Mesenteric fat pad (tissue), 1 donor: Measurements from ENCODE around the gene OGA. TPM values are rescaled to one million over a fixed set of nuclear protein-coding genes. Genes with fewer than 3 reads are reported as not detected.

Experiments
- DNase-seq: peaks from one replicate; pipeline ENCODE4 v3.0.0-alpha.2; 2020; ENCODE audit warnings: low spot score
- total RNA-seq: library from RNA; stranded (reverse); fragmentation: NEBNext Ultra II Directional; extraction: Animal tissue kit (Norgen Biotek cat#: 25700); gene quantifications from one replicate; pipeline ENCODE4 v1.2.1, GENCODE V29; 2021
- donor health status: DM: yes; HTN: yes; CAD: no.

OGA gene
- total RNA-seq, 1 donor from 2014 or later = 92.7 TPM

GRCh38 chr10:101837748-101838147, 19.5 kb upstream of the OGA start:
- DNase-seq = peak; percentile 65

GRCh38 chr10:101835362-101835761, 17.1 kb upstream of the OGA start:
- peak; percentile 20 for DNase-seq

GRCh38 chr10:101834341-101834740, 16.1 kb upstream of the OGA start:
- peak; percentile 90 for DNase-seq

- DNase-seq = peak; percentile 18
These were observed 15.2 kb upstream of the OGA start for GRCh38 chr10:101833466-101833865.

- peak; percentile 53 for DNase-seq
These were observed 14.1 kb upstream of the OGA start for GRCh38 chr10:101832325-101832771.

- peak; percentile 86 for DNase-seq
These were observed 13.0 kb upstream of the OGA start for GRCh38 chr10:101831169-101831811.

GRCh38 chr10:101830322-101831168, 12.3 kb upstream of the OGA start:
- DNase-seq = peak; percentile 96

- peak; percentile 80 for DNase-seq
These were observed 11.5 kb upstream of the OGA start for GRCh38 chr10:101829561-101830315.

GRCh38 chr10:101828766-101829551, 10.7 kb upstream of the OGA start:
- DNase-seq = peak; percentile 88

- DNase-seq = peak; percentile 65
These were observed 9.8 kb upstream of the OGA start for GRCh38 chr10:101827919-101828600.

- peak; percentile 77 for DNase-seq
These were observed 8.7 kb upstream of the OGA start for GRCh38 chr10:101826852-101827434.

- DNase-seq = no peak
These were observed 6.5 kb upstream of the OGA start for GRCh38 chr10:101824736-101825135.

- no peak for DNase-seq
These were observed 809 bp upstream of the OGA start for GRCh38 chr10:101818872-101819633.

GRCh38 chr10:101817337-101818118, 716 bp downstream of the OGA start:
- no peak for DNase-seq

GRCh38 chr10:101816913-101817336, 1.3 kb downstream of the OGA start:
- no peak for DNase-seq

GRCh38 chr10:101816376-101816775, 1.9 kb downstream of the OGA start:
- no peak for DNase-seq

- DNase-seq = no peak
These were observed 3.7 kb downstream of the OGA start for GRCh38 chr10:101814466-101815071.

GRCh38 chr10:101812606-101813005, 5.6 kb downstream of the OGA start:
- no peak for DNase-seq
